Mucosa of gallbladder (tissue), 1 donor: ENCODE measurements around the gene SCAMP2. TPM values are rescaled to one million over a fixed set of nuclear protein-coding genes. Genes with fewer than 3 reads are reported as not detected.
"Not testable (repeated sequence)": the region's sequence is repeated elsewhere in the genome, so short reads cannot be mapped to it uniquely, and the experiment has no call there.

Source experiments
- DNase-seq: peaks from one replicate; pipeline ENCODE4 v3.0.0-alpha.2; 2020; ENCODE audit warnings: low spot score
- total RNA-seq: library from RNA; stranded (reverse); gene quantifications from one replicate; pipeline ENCODE4 v1.2.1, GENCODE V29; 2021
- donor health status: DM: no; HTN: no; CAD: no.

Gene SCAMP2
- total RNA-seq, 1 donor from 2014 or later, result 110 TPM

DNA sequence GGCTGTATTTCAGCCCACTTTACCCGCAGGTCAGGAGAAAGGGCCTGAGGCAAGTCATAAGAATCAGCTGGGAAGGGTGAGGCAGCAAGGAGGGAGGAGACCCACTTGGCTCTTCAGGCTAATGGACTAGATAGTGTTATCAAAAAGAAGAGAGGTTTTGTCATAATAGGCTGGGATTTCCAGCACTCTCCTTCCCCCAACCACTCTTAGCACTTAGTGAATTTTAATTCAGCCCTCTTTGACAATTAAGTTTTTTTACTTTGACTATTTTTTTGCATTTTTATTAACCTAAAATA, 17.4 kb upstream of the SCAMP2 start:
- DNase-seq, result no peak

DNA sequence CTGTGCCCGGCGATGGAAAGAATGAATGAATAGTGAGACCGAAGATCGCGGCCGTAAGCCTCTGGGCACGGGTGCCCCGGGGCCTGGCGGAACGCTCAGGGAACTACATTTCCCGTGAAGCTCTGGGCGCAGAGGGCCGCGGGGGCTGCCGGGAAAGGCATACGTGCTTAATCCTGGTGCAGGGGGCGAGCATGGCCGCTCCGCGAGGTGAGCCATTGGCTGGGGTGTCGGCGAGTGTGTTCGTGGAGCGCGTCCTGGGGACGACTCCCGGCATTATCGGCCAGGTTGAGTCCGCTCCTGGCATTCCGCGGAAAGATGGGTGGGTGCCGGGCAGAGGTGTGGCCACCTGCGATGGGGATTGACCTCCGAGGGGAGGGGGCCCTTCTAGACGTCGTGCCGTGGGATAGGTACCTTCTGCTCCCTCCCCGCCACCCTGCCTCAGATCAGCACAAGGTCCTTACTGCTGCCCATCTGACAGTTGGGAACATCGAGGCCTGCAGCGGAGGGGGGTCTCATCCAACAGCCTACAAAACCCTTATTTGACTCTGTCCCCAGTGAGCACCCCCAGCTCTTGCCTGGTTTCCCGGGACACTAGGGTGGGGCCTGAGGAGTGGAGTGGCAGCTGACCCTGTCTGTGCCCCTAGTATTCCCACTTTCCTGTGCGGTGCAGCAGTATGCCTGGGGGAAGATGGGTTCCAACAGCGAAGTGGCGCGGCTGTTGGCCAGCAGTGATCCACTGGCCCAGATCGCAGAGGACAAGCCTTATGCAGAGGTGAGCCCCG, 16.9 kb upstream of the SCAMP2 start, which contains the start of gene MPI:
Gene MPI (plus strand): TSS at position 160 of the 782 bp plus-strand sequence. CDS start 32 bp downstream, at position 192.
- peak; percentile 84 for DNase-seq

DNA sequence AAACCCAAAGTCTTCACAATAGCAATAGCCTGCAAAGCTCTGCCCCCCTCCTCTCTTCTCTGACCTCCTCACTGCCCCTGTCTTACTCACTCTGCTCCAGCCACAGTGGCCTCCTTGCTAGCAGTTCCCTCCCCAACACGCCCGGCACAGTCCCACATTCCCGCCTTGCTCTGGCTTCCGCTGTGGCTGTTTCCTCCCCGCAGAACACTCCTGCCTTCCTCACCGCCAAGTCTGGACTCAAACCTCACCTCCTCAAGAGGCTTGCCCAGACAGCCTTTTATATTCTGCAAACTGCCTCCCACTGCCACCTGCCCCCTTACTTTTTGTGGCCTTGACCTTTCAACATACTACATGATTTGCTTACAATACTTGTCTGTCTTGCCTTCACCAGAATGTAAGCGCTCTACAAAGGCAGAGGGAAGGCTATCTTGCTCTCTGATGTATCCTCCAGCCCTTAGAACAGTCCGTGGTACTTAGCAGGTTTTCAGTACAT, 16.3 kb upstream of the SCAMP2 start:
- no peak for DNase-seq

DNA sequence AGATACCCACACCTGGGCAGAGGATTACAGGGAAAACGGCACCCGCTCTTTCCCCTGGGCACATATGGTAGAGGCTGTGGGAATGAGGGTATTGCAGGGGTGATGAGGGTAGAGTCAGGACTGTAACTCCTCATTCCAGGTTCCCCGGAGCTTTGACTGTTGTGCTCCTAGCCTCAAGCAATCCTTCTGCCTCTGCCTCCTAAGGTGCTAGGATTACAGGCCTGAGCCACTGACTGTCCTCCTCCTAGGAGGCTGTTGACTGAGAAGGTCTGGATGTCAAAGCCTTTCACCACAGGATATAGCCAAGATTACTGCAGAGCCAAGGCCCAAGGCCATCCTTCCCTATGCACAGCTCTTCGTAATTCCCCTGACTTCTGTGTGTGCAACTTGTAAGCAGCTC, 15.6 kb upstream of the SCAMP2 start:
- no peak for DNase-seq

DNA sequence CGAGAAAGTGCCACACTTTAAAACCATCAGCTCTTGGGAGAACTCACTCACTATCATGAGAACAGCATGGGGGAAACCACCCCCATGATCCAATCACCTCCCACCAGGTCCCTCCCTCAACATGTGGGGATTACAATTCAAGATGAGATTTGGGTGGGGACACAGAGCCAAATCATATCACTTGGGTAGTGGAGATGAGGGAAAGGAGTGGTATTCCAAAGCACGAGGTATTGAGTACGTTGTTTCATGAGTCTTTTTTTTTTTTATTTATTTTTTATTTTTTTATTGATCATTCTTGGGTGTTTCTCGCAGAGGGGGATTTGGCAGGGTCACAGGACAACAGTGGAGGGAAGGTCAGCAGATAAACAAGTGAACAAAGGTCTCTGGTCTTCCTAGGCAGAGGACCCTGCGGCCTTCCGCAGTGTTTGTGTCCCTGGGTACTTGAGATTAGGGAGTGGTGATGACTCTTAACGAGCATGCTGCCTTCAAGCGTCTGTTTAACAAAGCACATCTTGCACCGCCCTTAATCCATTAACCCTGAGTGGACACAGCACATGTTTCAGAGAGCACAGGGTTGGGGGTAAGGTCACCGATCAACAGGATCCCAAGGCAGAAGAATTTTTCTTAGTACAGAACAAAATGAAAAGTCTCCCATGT, 14.5 kb upstream of the SCAMP2 start:
- DNase-seq, result not testable (repeated sequence)

DNA sequence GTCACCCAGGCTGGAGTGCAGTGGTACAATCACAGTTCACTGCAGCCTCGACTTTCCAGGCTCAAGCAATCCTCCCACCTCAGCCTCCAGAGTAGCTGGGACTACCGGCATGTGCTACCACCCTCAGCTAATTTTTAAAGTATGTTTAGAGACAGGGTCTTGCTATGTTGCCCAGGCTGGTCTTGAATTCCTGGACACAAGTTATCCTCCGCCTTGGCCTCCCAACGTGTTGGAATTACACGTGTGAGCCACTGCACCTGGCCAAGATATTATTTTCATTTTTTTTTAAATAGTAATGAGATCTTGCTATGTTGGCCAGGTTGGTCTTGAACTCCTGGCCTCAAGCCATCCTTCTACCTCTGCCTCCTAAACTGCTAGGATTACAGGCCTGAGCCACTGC, 12.3 kb upstream of the SCAMP2 start:
- no peak for DNase-seq

DNA sequence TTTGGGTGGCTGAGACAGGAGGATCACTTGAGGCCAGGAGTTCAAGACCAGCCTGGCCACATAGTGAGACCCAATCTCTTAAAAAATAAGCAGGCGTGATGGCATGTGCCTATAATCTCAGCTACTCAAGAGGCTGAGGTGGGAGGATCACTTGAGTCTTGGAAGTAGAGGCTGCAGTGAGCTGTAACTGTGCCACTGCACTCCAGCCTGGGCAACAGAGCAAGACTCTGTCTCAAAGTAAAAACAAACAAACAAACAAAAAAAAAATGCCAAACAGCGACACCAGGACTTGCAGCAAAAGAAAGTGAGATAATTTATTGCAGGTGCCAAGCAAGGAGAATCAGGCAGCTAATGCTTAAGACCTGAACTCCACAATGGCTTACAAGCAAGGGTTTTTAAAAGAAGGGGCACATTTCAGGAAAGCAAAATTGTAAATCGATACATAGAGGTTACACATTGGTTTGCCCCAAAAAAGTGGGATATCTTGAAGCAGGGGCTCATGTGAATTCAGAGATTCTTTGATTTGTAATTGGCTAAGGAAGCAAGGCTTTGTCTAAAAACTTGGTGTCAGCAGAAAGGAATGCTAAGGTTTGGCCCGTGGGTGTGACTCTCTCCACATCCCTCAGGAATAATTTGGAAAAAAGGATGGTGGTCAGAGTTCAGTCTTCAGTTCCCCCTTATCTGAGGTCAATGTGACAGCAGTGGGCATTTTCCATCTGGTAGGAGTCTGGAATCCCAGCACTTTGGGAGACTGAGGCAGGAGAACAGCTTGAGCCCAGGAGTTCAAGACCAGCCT, 11.5 kb upstream of the SCAMP2 start:
- DNase-seq, result no peak

DNA sequence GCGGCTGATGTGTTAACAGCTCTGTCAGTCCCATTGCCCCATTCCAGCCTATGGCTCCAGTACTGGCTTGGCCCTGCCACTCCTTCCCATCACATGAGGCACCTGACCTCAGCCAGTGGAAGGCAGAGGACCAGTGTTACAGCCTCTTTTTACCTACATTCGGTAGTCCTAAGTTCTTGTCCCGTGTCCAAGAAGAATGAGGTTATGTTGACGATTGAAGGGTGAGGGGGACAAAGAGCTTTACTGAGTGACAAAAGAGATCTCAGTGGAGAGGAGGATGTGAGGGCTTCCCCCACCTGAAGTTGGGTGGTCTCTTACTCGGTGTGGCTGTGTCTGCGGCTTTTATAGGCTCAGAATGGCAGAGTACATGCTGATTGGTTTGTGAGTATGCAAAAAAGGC, 9.4 kb upstream of the SCAMP2 start:
- no peak for DNase-seq

DNA sequence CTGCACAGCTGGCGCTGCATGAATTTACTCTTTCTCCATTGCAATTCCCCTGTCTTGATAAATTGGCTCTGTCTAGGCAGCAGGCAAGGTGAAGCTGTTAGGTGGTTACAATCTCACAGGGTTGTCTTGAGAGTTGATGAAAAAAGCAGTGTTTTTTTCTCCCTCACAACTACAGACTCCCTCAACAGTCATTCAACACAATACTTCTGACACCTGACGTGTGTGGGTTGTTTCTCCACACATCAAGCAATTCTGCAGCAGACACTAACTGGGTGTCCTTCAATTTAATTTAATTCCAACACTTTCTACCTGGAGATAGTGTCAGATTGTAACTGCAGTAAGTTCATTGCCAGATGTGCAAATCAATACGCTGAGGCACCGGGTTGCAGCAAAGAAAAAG, 5.1 kb upstream of the SCAMP2 start:
- DNase-seq, result no peak

DNA sequence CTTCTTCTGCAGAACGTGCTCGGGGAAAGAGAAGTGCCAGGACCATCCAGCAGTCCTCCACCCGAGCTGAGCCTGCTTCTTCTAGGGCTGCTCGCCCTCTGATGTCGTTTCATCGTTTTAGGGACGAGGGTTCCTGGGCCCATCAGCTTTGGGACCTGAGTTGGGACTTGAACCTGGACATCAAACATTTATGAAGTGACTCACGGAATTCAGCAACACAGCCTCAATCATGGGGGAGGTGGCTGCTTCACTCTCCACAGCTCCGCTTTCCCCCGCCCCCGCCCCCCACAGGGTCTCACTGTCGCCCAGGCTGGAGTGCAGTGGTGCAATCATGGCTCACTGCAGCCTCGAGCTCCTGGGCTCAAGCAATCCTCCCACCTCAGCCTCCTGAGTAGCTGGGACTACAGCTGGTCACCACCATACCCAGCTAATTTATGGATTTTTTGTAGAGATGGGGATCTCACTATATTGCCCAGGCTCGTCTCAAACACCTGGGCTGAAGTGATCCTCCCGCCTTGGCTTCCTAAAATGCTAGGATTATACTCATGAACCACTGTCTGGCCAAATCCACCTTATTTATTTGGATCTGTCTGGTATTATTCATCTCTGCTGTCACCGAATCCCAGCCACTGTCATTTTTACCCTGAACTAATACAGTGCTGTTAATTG, 725 bp upstream of the SCAMP2 start:
- DNase-seq, result no peak

DNA sequence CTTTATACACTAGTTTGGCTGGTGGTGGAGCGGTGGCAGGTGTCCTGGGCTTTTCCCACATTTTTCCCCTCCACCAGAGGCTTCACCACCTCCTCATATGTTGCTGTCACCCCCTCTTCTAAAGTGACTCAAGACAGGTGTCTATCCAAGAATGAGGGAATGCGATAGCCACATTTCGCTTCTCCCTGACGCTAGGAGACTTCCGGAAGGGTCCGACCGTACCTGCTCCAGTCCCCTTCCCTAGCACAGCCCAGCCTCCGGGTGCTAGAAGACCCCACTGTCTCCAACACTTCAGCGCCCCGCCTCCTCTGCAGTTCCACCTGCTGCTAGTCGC, 496 bp downstream of the SCAMP2 start:
- no peak for DNase-seq

DNA sequence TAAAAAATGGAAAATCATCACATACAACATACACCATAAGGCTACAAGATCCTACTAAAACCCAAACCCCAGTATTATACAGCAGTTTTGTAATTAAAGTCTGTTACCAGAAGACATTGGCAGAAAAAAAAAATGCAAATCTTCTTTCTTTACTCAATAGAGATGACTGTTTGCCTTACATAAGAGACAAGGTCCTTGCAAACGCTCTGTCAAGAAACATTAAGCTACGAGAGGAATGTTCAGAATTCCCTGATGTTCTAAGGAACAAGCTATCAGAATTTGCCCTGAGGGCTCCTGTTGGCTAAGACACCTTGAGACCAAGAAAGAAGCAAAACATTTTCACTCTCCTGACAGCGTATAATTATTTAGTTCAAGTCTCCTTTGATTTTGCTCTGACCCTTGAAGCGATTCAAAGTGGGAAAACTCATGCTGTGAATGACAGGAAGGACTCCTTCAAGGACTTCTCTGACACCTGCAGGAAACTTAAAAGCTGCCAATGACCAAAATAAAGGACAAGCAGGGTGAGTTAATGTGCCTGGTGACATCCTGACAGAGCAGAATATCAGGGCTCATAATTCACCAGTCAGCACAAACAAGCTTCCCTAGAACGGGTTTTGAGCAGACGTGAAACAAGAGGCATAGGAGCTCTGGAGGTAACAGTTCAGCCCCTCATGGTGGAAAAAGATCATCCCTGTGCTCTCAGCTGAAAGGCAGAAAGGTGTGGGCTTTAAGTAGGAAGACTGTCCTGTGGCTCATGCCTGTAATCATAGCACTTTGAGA, 2.5 kb downstream of the SCAMP2 start:
- no peak for DNase-seq

DNA sequence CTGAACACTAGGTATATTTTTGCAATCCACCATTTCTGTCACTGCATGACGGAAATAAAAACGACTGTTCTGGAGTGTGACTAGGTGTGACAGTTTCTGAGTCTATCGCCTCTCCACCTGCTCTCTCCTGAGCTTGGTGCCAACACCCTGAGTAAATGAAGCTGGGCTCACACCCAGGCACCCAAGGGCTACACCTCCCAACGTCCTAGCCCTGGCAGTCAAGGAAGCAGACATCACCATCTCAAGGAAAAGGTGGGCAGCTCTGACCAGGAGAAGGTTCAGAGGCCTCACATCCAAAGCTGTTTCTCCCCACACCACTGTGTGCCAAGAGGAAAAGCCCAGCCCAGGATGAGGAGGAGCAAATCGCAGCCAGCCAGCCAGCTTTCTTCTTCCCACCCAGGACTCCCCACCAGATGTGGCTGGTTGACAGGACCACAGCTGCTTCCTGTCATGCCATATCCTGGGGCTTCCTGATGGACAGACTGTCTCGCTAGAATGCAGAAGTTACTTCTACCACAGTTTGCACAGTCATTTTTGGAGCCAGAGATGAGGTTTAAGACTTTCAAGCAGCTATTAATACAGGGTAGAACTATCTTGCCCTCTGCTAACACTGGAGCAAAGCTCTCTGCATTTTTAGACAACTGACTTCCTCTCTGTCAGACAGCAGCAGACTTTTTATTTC, 3.3 kb downstream of the SCAMP2 start:
- DNase-seq, result peak; percentile 65

DNA sequence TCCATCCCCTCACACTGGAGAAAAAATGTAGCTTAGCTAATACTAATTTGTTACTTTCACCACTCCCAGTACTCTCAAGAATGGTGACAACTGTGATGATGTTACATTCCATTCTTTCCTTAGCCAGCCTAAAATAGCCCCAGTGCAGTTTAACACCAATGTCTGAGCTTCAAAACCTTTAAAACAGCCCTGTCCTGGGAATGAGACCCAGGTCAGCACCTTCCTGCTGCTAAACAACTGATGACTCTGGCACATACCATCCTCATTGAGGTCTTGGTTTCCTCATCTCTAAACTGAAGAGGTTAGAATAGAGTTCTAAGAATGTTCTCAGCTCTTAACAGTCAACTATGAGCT, 3.8 kb downstream of the SCAMP2 start:
- no peak for DNase-seq

DNA sequence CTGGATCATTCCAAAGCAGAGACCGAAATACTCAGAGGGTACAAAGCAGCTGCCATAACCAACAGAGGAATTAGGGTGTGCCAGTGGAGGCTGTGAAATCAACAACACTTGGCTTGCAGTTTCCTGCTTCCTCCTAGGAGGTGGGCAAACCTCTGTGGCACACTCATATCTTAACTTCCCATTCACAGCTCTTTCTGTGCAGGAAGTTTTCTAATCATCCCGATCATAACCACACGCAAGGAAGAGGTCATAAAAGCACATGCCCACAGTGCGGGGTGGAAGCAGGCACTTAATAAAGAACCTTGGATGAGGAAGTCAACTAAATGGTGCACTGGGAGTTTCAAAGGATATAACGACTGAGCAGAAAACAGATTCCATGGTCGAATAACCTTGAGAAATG, 5.1 kb downstream of the SCAMP2 start:
- no peak for DNase-seq

DNA sequence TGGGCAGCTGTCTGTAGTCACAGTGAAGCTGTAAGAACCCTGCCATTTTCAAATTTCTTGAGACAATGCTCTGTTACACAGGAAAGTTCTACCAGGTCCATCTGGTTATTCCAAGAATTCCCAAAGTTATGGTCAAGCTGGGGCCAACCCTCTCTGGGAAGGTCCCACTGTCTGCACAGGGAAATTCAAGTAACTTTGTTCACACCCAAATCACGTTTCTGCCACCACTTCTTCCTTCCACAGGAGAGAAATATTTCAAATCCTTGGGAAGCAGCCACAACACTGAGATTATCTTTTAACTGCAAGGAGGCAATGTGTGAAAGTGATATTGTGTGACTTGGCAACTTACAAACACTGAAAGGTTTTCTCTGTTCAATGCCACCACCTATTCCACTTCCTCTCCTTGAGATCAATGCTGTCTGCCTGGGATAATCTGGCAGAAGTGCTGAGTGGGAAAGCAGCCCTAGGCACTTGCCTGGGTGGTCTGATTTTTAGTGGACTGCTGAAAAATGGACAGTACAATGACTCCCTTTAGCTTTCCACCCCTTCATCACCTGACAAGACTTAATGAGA, 5.6 kb downstream of the SCAMP2 start:
- no peak for DNase-seq

DNA sequence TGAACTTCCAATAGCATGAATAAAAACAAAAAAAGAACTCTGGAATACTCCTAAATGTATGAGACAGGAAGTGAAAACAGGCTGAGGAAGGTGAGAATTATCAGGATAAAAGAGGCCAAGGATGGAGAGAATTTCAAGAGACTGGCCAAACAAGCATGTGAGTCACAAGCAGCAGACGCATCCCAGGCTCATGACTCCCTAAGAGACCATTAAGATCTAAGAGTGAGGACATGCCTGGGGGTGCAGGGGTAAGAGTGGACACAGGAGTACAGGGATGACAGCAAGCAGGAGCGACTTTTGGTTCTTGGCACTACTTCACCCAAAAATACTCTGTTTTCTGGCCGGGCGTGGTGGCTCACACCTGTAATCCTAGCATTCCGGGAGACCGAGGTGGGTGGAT, 7.1 kb downstream of the SCAMP2 start:
- no peak for DNase-seq

DNA sequence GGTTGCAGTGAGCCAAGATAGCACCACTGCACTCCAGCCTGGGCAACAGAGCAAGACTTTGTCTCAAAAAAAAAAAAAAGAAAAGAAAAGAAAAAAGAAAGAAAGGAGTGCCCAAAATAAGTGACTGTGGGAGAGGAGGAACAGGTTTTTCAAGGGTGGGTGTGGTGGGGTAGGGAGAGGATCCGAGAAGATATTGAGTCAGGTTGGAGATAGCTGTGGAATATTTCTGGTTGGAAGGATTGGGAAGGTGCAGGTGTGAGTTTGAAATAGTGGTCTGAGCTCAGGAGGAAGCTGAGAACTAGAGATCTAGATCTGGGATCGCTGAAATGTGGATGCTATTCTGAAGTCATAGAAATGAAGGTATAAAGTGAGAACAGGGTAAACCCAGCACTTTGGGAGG, 7.8 kb downstream of the SCAMP2 start:
- no peak for DNase-seq

DNA sequence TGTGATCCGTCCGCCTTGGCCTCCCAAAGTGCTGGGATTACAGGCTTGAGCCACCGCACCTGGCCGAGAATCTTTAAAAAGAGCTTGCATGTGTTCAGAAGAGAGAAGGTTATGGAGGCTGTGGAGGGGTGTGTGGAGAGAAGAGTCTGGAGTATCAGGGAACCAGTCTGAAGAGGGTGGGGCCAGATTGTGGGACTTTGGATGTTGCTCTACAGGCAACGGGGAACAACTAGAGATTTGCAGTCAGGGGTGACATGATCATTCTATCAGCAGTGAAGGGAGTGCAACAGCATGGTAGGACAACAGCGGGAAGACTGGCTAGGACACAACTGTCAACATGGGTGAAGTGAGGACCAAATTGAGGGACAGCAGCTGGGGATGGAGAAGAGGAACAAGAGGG, 8.9 kb downstream of the SCAMP2 start:
- no peak for DNase-seq

DNA sequence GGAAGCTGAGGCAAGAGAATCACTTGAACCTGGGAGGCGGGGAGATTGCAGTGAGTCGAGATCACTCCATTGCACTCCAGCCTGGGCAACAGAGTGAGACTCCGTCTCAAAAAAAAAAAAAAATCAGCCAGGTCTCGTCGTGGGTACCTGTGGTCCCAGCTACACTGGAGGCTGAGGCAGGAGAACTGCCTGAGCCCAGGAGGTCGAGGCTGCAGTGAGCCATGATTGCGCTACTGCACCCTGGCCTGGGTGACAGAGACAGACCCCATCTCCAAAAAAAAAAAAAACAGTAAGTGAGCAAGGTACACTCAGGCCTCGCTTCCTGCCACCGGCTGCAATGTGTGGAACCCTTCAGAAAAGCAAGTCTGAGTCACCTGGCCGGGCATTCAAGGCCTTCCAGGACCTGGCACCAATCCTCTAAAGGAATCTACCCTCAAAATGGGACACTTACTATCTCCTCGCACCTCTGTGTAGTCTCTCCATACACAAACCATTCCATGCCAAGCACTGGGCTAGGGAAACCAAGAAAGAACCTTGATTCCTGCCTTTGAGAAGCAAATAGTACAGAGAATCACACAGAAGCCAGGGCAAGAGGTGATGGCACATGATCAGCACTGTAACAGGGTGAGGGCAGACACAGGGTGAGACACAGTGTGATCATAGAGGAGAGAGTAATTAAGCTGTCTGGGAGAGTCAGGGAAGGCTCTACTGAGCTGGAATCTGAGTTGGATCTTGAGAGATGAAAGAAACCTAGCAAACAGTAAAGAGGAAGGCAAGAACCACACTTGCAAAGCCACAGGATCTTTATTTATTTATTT, 9.7 kb downstream of the SCAMP2 start:
- DNase-seq, result no peak
